GM19240 (cell line): ENCODE results near the gene GADD45GIP1.
A peak's percentile ranks its signal among the peaks of the same experiment; 100 is the strongest.
"Not testable (repeated sequence)": the region's sequence is repeated elsewhere in the genome, so short reads cannot be mapped to it uniquely, and the experiment has no call there.

Experiments
- DNase-seq: peaks from one replicate; pipeline ENCODE4 v3.0.0; 2011; ENCODE audit warnings: low spot score; ENCODE audit not compliant: insufficient read length

GADD45GIP1 gene

GRCh38 chr19:12944104-12944674 lies 12.8 kb downstream of the GADD45GIP1 start:
- no peak for DNase-seq

GRCh38 chr19:12943437-12944044 lies 13.5 kb downstream of the GADD45GIP1 start:
- no peak for DNase-seq

GRCh38 chr19:12940897-12941296 lies 16.1 kb downstream of the GADD45GIP1 start:
- no peak for DNase-seq

- no peak for DNase-seq
Measured at GRCh38 chr19:12939975-12940423, 17.0 kb downstream of the GADD45GIP1 start.

- DNase-seq: no peak
Measured at GRCh38 chr19:12938779-12939601, 18.0 kb downstream of the GADD45GIP1 start.

GRCh38 chr19:12937927-12938778 lies 18.9 kb downstream of the GADD45GIP1 start, which contains the start of gene CALR:
Gene CALR, plus strand, starts transcription at chr19:12938609. Its CDS starts 71 bp downstream, at chr19:12938680.
- peak; percentile 87 for DNase-seq

GRCh38 chr19:12937093-12937926 lies 19.7 kb downstream of the GADD45GIP1 start:
- no peak for DNase-seq

- DNase-seq: no peak
Measured at GRCh38 chr19:12936582-12936981, 20.4 kb downstream of the GADD45GIP1 start.

GRCh38 chr19:12935071-12935470 lies 22.0 kb downstream of the GADD45GIP1 start:
- DNase-seq: no peak

- DNase-seq: peak; percentile 90
Measured at GRCh38 chr19:12933287-12934072, 23.5 kb downstream of the GADD45GIP1 start, which contains the start of gene FARSA. Gene FARSA, minus strand, starts transcription at chr19:12933711. Its CDS starts 15 bp downstream, at chr19:12933696.

- no peak for DNase-seq
Measured at GRCh38 chr19:12932392-12933286, 24.4 kb downstream of the GADD45GIP1 start.

- DNase-seq: no peak
Measured at GRCh38 chr19:12930002-12930645, 26.9 kb downstream of the GADD45GIP1 start.

GRCh38 chr19:12924621-12925310 lies 32.3 kb downstream of the GADD45GIP1 start:
- no peak for DNase-seq

- DNase-seq: no peak
Measured at GRCh38 chr19:12922959-12923358, 34.1 kb downstream of the GADD45GIP1 start.

- DNase-seq: no peak
Measured at GRCh38 chr19:12921047-12921446, 36.0 kb downstream of the GADD45GIP1 start.

- no peak for DNase-seq
Measured at GRCh38 chr19:12918253-12918652, 38.8 kb downstream of the GADD45GIP1 start.

- DNase-seq: not testable (repeated sequence)
Measured at GRCh38 chr19:12915860-12916259, 41.2 kb downstream of the GADD45GIP1 start.
